ENCODE data around the gene MRC2.
"Not testable (repeated sequence)": the region's sequence is repeated elsewhere in the genome, so short reads cannot be mapped to it uniquely, and the experiment has no call there.

Gene MRC2

GRCh38 chr17:62627219-62627903, at the start of gene MRC2:
Gene MRC2 (plus strand): TSS chr17:62627670. CDS start chr17:62627803, 133 bp downstream.
- DNase-seq = no peak

GRCh38 chr17:62578757-62579487, 48.5 kb upstream of the MRC2 start:
- no peak for DNase-seq

GRCh38 chr17:62580947-62581346, 46.5 kb upstream of the MRC2 start:
- no peak for DNase-seq

- no peak for DNase-seq
Measured at GRCh38 chr17:62581764-62582163, 45.7 kb upstream of the MRC2 start.

GRCh38 chr17:62587554-62587953, 39.9 kb upstream of the MRC2 start:
- DNase-seq = no peak

- DNase-seq = no peak
Measured at GRCh38 chr17:62588109-62588508, 39.4 kb upstream of the MRC2 start.

GRCh38 chr17:62591333-62591732, 36.1 kb upstream of the MRC2 start:
- no peak for DNase-seq

GRCh38 chr17:62591822-62592221, 35.6 kb upstream of the MRC2 start:
- DNase-seq = not testable (repeated sequence)

- DNase-seq = no peak
Measured at GRCh38 chr17:62592341-62593099, 35.0 kb upstream of the MRC2 start.

- no peak for DNase-seq
Measured at GRCh38 chr17:62595484-62595883, 32.0 kb upstream of the MRC2 start.

GRCh38 chr17:62596662-62597061, 30.8 kb upstream of the MRC2 start:
- DNase-seq = no peak

GRCh38 chr17:62597150-62597549, 30.3 kb upstream of the MRC2 start:
- DNase-seq = no peak

- no peak for DNase-seq
Measured at GRCh38 chr17:62597920-62598319, 29.6 kb upstream of the MRC2 start.

GRCh38 chr17:62599964-62600657, 27.4 kb upstream of the MRC2 start:
- DNase-seq = no peak

GRCh38 chr17:62600805-62601204, 26.7 kb upstream of the MRC2 start:
- no peak for DNase-seq

GRCh38 chr17:62601471-62601870, 26.0 kb upstream of the MRC2 start:
- DNase-seq = no peak

GRCh38 chr17:62603783-62604182, 23.7 kb upstream of the MRC2 start:
- DNase-seq = not testable (repeated sequence)

- no peak for DNase-seq
Measured at GRCh38 chr17:62605588-62605987, 21.9 kb upstream of the MRC2 start.

- DNase-seq = no peak
Measured at GRCh38 chr17:62611292-62611691, 16.2 kb upstream of the MRC2 start.

GRCh38 chr17:62611728-62612127, 15.7 kb upstream of the MRC2 start:
- DNase-seq = no peak

GRCh38 chr17:62612289-62612688, 15.2 kb upstream of the MRC2 start:
- not testable (repeated sequence) for DNase-seq

GRCh38 chr17:62613095-62613494, 14.4 kb upstream of the MRC2 start:
- not testable (repeated sequence) for DNase-seq

GRCh38 chr17:62614142-62614541, 13.3 kb upstream of the MRC2 start:
- DNase-seq = no peak
